A549 (cell line): ENCODE results near the gene HOXB9.

ENCODE experiments used
- EP300 ChIP-seq, 2 experiments: fragments of >200 bp; sonication (Bioruptor Twin); formaldehyde crosslinking; IDR thresholded peaks; 2 replicates in 1 of 2; 3 replicates in 1 of 2; pipeline ENCODE4 v1.6.1; 2016 to 2017
- HDAC2 ChIP-seq: fragments of 200-600 bp; sonication (generic); IDR thresholded peaks from 2 replicates; pipeline ENCODE4 v1.6.1; 2016
- TF ChIP-seq, protein P1 (sequence below): fragments of >200 bp; sonication (Bioruptor Twin); formaldehyde crosslinking; IDR thresholded peaks from 3 replicates; pipeline ENCODE4 v1.5.1; 2016

DNA sequence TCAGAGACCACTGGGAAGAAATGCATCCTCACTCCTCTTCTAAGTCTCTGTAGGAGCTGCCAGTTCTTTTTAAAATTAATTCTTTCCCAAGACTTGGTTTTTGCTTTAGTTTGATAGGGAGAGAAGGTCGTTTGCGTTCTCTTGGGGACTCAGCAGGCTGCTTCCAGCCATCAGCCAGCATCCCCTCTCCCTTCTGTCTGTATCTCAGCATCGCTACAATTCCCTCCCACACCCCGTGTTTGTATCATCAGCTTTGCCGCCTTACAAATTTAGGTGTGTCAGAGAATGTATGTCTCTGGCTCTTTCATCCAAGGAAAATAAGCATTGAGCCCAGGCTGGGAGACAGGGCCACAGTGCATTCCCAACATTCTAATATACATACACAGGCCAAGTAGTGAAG lies 26.8 kb downstream of the HOXB9 start:
- TF ChIP-seq HDAC2 (no peak), EP300 (IDR thresholded peaks at IDR 0.05) (no peak)
- TF ChIP-seq, protein P1, sequence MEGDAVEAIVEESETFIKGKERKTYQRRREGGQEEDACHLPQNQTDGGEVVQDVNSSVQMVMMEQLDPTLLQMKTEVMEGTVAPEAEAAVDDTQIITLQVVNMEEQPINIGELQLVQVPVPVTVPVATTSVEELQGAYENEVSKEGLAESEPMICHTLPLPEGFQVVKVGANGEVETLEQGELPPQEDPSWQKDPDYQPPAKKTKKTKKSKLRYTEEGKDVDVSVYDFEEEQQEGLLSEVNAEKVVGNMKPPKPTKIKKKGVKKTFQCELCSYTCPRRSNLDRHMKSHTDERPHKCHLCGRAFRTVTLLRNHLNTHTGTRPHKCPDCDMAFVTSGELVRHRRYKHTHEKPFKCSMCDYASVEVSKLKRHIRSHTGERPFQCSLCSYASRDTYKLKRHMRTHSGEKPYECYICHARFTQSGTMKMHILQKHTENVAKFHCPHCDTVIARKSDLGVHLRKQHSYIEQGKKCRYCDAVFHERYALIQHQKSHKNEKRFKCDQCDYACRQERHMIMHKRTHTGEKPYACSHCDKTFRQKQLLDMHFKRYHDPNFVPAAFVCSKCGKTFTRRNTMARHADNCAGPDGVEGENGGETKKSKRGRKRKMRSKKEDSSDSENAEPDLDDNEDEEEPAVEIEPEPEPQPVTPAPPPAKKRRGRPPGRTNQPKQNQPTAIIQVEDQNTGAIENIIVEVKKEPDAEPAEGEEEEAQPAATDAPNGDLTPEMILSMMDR = no peak
